ENCODE measurements around the gene CEBPB.

Gene CEBPB

GRCh38 chr20:50213531-50214106 lies 23.0 kb downstream of the CEBPB start:
- DNase-seq (ENCODE audit: low spot score), result no peak

- no peak for DNase-seq (ENCODE audit: low spot score)
These were observed 23.8 kb downstream of the CEBPB start for GRCh38 chr20:50214226-50215024.

- no peak for DNase-seq (ENCODE audit: low spot score)
These were observed 24.6 kb downstream of the CEBPB start for GRCh38 chr20:50215101-50215690.

- DNase-seq (ENCODE audit: low spot score), result no peak
These were observed 25.3 kb downstream of the CEBPB start for GRCh38 chr20:50215926-50216325.

- DNase-seq (ENCODE audit: low spot score), result no peak
These were observed 26.0 kb downstream of the CEBPB start for GRCh38 chr20:50216543-50217206.

GRCh38 chr20:50217207-50217949 lies 26.7 kb downstream of the CEBPB start:
- DNase-seq (ENCODE audit: low spot score), result no peak

GRCh38 chr20:50218987-50219435 lies 28.4 kb downstream of the CEBPB start:
- no peak for DNase-seq (ENCODE audit: low spot score)

GRCh38 chr20:50219600-50219999 lies 29.0 kb downstream of the CEBPB start:
- DNase-seq (ENCODE audit: low spot score), result no peak

- DNase-seq (ENCODE audit: low spot score), result no peak
These were observed 29.7 kb downstream of the CEBPB start for GRCh38 chr20:50220093-50220893.

GRCh38 chr20:50220894-50221365 lies 30.3 kb downstream of the CEBPB start:
- DNase-seq (ENCODE audit: low spot score), result no peak

- no peak for DNase-seq (ENCODE audit: low spot score)
These were observed 31.1 kb downstream of the CEBPB start for GRCh38 chr20:50221501-50222308.

- no peak for DNase-seq (ENCODE audit: low spot score)
These were observed 31.8 kb downstream of the CEBPB start for GRCh38 chr20:50222309-50223038.

GRCh38 chr20:50223039-50224005 lies 32.7 kb downstream of the CEBPB start:
- DNase-seq (ENCODE audit: low spot score), result no peak

- DNase-seq (ENCODE audit: low spot score), result no peak
These were observed 33.4 kb downstream of the CEBPB start for GRCh38 chr20:50224052-50224451.

GRCh38 chr20:50224531-50225255 lies 34.1 kb downstream of the CEBPB start:
- no peak for DNase-seq (ENCODE audit: low spot score)

GRCh38 chr20:50226093-50226974 lies 35.7 kb downstream of the CEBPB start:
- DNase-seq (ENCODE audit: low spot score), result peak; percentile 20

- no peak for DNase-seq (ENCODE audit: low spot score)
These were observed 36.9 kb downstream of the CEBPB start for GRCh38 chr20:50227506-50227905.

All from activated CD4-positive, alpha-beta T cell treated with anti-CD3 and anti-CD28 coated beads, Interleukin-2, Interleukin-4, amounts not matched to agents 100 ng/mL and 50 ng/mL, durations not matched to agents 16 hours and 8 hours (primary cell).